HG03108 (cell line): ENCODE data around the gene CNTNAP2.
A peak's percentile ranks its signal among the peaks of the same experiment; 100 is the strongest.

Experiments used
- ATAC-seq: cut with Tn5 transposase; IDR thresholded peaks from one replicate; pipeline ENCODE4 v1.9.1; 2021; ENCODE audit warnings: moderate library complexity; ENCODE audit not compliant: unreplicated experiment

Gene CNTNAP2

GRCh38 chr7:147980826-147981813 lies 1864.5 kb downstream of the CNTNAP2 start:
- peak; percentile 66 for ATAC-seq

- no peak for ATAC-seq
Measured at GRCh38 chr7:147982307-147982706, 1865.7 kb downstream of the CNTNAP2 start.

GRCh38 chr7:147984265-147984664 lies 1867.7 kb downstream of the CNTNAP2 start:
- ATAC-seq, result no peak

- no peak for ATAC-seq
Measured at GRCh38 chr7:147990079-147990478, 1873.5 kb downstream of the CNTNAP2 start.

GRCh38 chr7:147990942-147991341 lies 1874.3 kb downstream of the CNTNAP2 start:
- no peak for ATAC-seq

- ATAC-seq, result no peak
Measured at GRCh38 chr7:147992698-147993097, 1876.1 kb downstream of the CNTNAP2 start.

GRCh38 chr7:147997636-147998035 lies 1881.0 kb downstream of the CNTNAP2 start:
- no peak for ATAC-seq

GRCh38 chr7:147999962-148000361 lies 1883.4 kb downstream of the CNTNAP2 start:
- ATAC-seq, result no peak

- ATAC-seq, result no peak
Measured at GRCh38 chr7:148011753-148012152, 1895.2 kb downstream of the CNTNAP2 start.

GRCh38 chr7:148014001-148014400 lies 1897.4 kb downstream of the CNTNAP2 start:
- no peak for ATAC-seq

GRCh38 chr7:148014541-148014940 lies 1897.9 kb downstream of the CNTNAP2 start:
- no peak for ATAC-seq

GRCh38 chr7:148017126-148017525 lies 1900.5 kb downstream of the CNTNAP2 start:
- no peak for ATAC-seq

- ATAC-seq, result no peak
Measured at GRCh38 chr7:148020679-148021078, 1904.1 kb downstream of the CNTNAP2 start.

- no peak for ATAC-seq
Measured at GRCh38 chr7:148021507-148022045, 1905.0 kb downstream of the CNTNAP2 start.

GRCh38 chr7:148022832-148023231 lies 1906.2 kb downstream of the CNTNAP2 start:
- no peak for ATAC-seq

- no peak for ATAC-seq
Measured at GRCh38 chr7:148026713-148027112, 1910.1 kb downstream of the CNTNAP2 start.

GRCh38 chr7:148028165-148028564 lies 1911.6 kb downstream of the CNTNAP2 start:
- no peak for ATAC-seq

- ATAC-seq, result no peak
Measured at GRCh38 chr7:148031019-148031418, 1914.4 kb downstream of the CNTNAP2 start.

GRCh38 chr7:148031811-148032210 lies 1915.2 kb downstream of the CNTNAP2 start:
- ATAC-seq, result no peak

- no peak for ATAC-seq
Measured at GRCh38 chr7:148035950-148036349, 1919.3 kb downstream of the CNTNAP2 start.

GRCh38 chr7:148037044-148037443 lies 1920.4 kb downstream of the CNTNAP2 start:
- no peak for ATAC-seq

GRCh38 chr7:148041156-148041555 lies 1924.6 kb downstream of the CNTNAP2 start:
- no peak for ATAC-seq
